Measurements from ENCODE around the gene CD6.
"Not testable (repeated sequence)": the region's sequence is repeated elsewhere in the genome, so short reads cannot be mapped to it uniquely, and the experiment has no call there.

CD6 gene

GRCh38 chr11:61061081-61061826 is 89.8 kb downstream of the CD6 start:
- H3K4me3 ChIP-seq (ENCODE audit: low read depth, low read length), result peak overlapping the region; percentile 19
- TF ChIP-seq CTCF (IDR thresholded peaks at IDR 0.05; ENCODE audit: borderline replicate concordance, insufficient read depth, low read depth, low read length), result no peak

GRCh38 chr11:61062181-61062930 is 90.9 kb downstream of the CD6 start:
- TF ChIP-seq CTCF (IDR thresholded peaks at IDR 0.05; ENCODE audit: borderline replicate concordance, insufficient read depth, low read depth, low read length), result no peak
- no peak overlapping the region for H3K4me3 ChIP-seq (ENCODE audit: low read depth, low read length)

GRCh38 chr11:61065236-61065635 is 93.8 kb downstream of the CD6 start:
- H3K4me3 ChIP-seq (ENCODE audit: low read depth, low read length), result not testable (repeated sequence)

- H3K4me3 ChIP-seq (ENCODE audit: low read depth, low read length), result no peak overlapping the region
- TF ChIP-seq CTCF (IDR thresholded peaks at IDR 0.05; ENCODE audit: borderline replicate concordance, insufficient read depth, low read depth, low read length), result no peak
These were observed 94.6 kb downstream of the CD6 start for GRCh38 chr11:61065955-61066638.

- no peak for TF ChIP-seq CTCF (IDR thresholded peaks at IDR 0.05; ENCODE audit: borderline replicate concordance, insufficient read depth, low read depth, low read length)
- H3K4me3 ChIP-seq (ENCODE audit: low read depth, low read length), result no peak overlapping the region
These were observed 95.2 kb downstream of the CD6 start for GRCh38 chr11:61066645-61067044.

GRCh38 chr11:61067782-61068446 is 96.4 kb downstream of the CD6 start:
- no peak overlapping the region for H3K4me3 ChIP-seq (ENCODE audit: low read depth, low read length)
- TF ChIP-seq CTCF (IDR thresholded peaks at IDR 0.05; ENCODE audit: borderline replicate concordance, insufficient read depth, low read depth, low read length), result no peak

GRCh38 chr11:61068581-61068980 is 97.1 kb downstream of the CD6 start:
- TF ChIP-seq CTCF (IDR thresholded peaks at IDR 0.05; ENCODE audit: borderline replicate concordance, insufficient read depth, low read depth, low read length), result no peak
- no peak overlapping the region for H3K4me3 ChIP-seq (ENCODE audit: low read depth, low read length)

All from GM12875 (cell line).